NB4 (cell line): ENCODE measurements around the gene CDH13.
A peak's percentile ranks its signal among the peaks of the same experiment; 100 is the strongest.

Experiments
- DNase-seq: peaks from one replicate; pipeline ENCODE4 v3.0.0; 2010; ENCODE audit warnings: low read depth
- H3K4me3 ChIP-seq: one replicate; pipeline ENCODE4 v1.5.1; 2011; ENCODE audit warnings: mild to moderate bottlenecking, low read depth, low read length, moderate library complexity
- CTCF ChIP-seq: IDR thresholded peaks from one replicate; pipeline ENCODE4 v1.5.1; 2012; ENCODE audit warnings: low read depth, low read length
- MAX ChIP-seq: IDR thresholded peaks from 2 replicates; pipeline ENCODE4 v1.6.1; 2011; ENCODE audit warnings: low read depth, low read length
- MYC ChIP-seq: IDR thresholded peaks from 2 replicates; pipeline ENCODE4 v1.6.1; 2011; ENCODE audit warnings: low read depth, low read length
- POLR2A ChIP-seq: IDR thresholded peaks from 2 replicates; pipeline ENCODE4 v1.6.1; 2011; ENCODE audit warnings: mild to moderate bottlenecking; ENCODE audit not compliant: insufficient read length; ENCODE audit errors: extremely low read depth

Gene CDH13

GRCh38 chr16:83743241-83743640 is 1116.5 kb downstream of the CDH13 start:
- TF ChIP-seq MYC (no peak), CTCF (no peak), POLR2A (no peak), MAX (no peak)
- no peak for DNase-seq
- H3K4me3 ChIP-seq: no peak overlapping the region

GRCh38 chr16:83743720-83744119 is 1117.0 kb downstream of the CDH13 start:
- no peak for DNase-seq
- TF ChIP-seq MAX (no peak), CTCF (no peak), MYC (no peak), POLR2A (no peak)
- H3K4me3 ChIP-seq: no peak overlapping the region

GRCh38 chr16:83744441-83744981 is 1117.7 kb downstream of the CDH13 start:
- TF ChIP-seq POLR2A: no peak
- TF ChIP-seq CTCF: no peak
- no peak for TF ChIP-seq MAX
- TF ChIP-seq MYC: no peak
- peak; percentile 86 for DNase-seq
- no peak overlapping the region for H3K4me3 ChIP-seq

- no peak overlapping the region for H3K4me3 ChIP-seq
- DNase-seq: no peak
- TF ChIP-seq MAX (no peak), MYC (no peak), POLR2A (no peak), CTCF (no peak)
Measured at GRCh38 chr16:83746611-83747010, 1119.8 kb downstream of the CDH13 start.

GRCh38 chr16:83747936-83748335 is 1121.2 kb downstream of the CDH13 start:
- no peak for DNase-seq
- TF ChIP-seq CTCF: no peak
- no peak overlapping the region for H3K4me3 ChIP-seq

GRCh38 chr16:83755391-83755790 is 1128.6 kb downstream of the CDH13 start:
- DNase-seq: no peak
- TF ChIP-seq MAX (no peak), POLR2A (no peak), MYC (no peak), CTCF (no peak)
- H3K4me3 ChIP-seq: no peak overlapping the region
